ENCODE results near the gene VANGL2. TPM values are rescaled to one million over a fixed set of nuclear protein-coding genes. Genes with fewer than 3 reads are reported as not detected.
A peak's percentile ranks its signal among the peaks of the same experiment; 100 is the strongest.

Gene VANGL2
- total RNA-seq, 2 donors from 2014 or later: 9.7 to 13.6 TPM

DNA sequence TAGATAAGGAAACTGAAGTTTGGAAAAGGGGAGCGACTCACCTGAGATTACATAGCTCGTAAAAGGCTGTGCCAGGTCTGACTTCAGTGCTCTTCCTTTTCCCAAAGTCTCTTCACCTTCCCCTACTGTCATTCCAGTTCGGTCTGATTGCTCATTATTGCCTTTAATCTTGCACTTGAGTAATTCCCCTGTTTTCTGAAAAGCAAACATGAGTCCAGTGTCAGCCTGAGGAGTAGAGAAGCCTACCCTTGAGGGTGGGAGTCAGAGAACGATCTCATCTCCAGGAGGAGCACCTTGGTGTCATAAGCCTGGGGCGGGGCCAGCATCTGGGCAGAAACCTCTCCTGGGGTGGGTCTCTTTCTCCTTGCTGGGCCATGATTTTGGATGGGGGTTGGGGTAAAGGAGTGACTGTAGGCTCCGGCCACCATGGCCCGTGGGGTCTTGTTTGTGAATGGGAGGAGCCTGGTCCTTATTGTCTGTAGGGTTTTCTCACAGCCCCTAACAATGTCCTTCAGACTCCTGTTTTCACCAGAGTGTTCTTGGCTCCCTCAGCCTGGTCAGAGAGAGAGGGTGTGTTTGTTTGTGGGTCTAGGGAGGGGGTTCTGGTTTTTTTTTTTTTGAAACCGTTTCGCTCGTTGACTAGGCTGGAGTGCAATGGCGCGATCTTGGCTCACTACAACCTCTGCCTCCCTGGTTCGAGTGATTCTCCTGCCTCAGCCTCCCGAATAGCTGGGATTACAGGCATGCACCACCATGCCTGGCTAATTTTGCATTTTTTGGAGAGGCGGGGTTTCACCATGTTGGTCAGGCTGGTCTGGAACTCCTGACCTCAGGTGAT is 6.0 kb downstream of the VANGL2 start:
- Histone ChIP-seq H3K27ac (no peak overlapping the region), H3K4me3 (no peak overlapping the region), H3K4me1 (replicated peaks) (peaks cover 3% of the 10 kb centered on the region), H3K36me3 (no peaks in the 10 kb centered on the region), H3K27me3 (replicated peaks; ENCODE audit: insufficient read depth) (no peaks in the 10 kb centered on the region), H3K9me3 (no peaks in the 10 kb centered on the region)
- 81% methylated on average over 15 of the region's 15 CpGs for WGBS
- TF ChIP-seq, protein P1, sequence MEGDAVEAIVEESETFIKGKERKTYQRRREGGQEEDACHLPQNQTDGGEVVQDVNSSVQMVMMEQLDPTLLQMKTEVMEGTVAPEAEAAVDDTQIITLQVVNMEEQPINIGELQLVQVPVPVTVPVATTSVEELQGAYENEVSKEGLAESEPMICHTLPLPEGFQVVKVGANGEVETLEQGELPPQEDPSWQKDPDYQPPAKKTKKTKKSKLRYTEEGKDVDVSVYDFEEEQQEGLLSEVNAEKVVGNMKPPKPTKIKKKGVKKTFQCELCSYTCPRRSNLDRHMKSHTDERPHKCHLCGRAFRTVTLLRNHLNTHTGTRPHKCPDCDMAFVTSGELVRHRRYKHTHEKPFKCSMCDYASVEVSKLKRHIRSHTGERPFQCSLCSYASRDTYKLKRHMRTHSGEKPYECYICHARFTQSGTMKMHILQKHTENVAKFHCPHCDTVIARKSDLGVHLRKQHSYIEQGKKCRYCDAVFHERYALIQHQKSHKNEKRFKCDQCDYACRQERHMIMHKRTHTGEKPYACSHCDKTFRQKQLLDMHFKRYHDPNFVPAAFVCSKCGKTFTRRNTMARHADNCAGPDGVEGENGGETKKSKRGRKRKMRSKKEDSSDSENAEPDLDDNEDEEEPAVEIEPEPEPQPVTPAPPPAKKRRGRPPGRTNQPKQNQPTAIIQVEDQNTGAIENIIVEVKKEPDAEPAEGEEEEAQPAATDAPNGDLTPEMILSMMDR (IDR thresholded peaks at IDR 0.05): no peak
- TF ChIP-seq POLR2AphosphoS5 (IDR thresholded peaks at IDR 0.05): no peak
- TF ChIP-seq POLR2A (IDR thresholded peaks at IDR 0.05): no peak
- intact Hi-C loops (cut with DNase I): no loop called here
- no peak for DNase-seq (ENCODE audit: low spot score)

DNA sequence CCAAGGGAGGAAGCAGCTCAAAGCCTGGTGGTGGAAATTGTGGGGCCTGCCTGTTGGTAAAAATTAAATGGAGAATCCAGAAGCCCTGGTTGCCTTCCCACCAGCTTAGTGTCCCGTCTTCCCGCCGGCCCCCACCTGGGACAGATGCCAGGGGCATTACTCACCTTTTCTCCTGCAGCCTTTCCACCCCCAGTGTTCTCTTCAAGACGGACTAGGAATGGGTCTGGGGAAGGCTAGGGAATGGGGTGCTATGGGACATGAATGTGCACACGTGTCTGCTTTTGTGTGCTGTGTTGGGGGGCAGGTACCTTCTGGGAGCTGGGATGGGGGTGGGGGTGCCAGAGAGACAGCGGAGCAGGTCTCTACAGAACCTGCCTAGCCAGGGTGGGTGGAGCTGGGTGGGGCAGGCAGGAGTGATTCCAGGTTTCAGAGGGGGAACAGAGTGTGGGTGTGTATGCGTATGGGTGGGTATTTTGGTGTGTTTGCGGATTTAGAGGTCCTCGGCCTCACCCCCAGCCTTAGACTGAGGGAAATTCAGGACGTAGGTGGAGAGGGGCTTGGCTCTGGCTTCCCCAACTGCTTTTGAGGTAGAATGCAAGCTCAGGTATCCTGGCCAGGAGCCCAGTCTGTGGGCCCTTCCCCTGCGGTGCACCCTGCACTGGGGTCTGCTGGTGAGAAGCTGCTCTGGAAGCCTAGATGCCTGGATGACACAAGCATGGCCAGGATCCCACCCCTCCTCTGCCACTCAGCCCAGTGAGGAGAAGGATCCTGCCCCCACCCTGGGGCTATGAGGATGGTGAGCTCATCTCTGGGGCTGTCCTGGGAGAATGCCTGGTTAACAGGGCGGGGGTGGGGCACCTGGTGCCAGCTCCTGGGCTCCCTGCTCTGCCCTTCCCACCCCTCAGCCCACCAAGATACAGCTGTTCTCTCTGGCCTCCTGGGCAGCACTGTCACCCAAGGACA is 7.8 kb downstream of the VANGL2 start:
- H3K36me3 ChIP-seq: no peaks in the 10 kb centered on the region
- no peaks in the 10 kb centered on the region for H3K9me3 ChIP-seq
- no peak overlapping the region for H3K4me3 ChIP-seq
- DNase-seq (ENCODE audit: low spot score): no peak
- no peak overlapping the region for H3K27ac ChIP-seq
- intact Hi-C loops (cut with DNase I): no loop called here
- no peaks in the 10 kb centered on the region for H3K4me1 ChIP-seq (replicated peaks)
- 38% methylated on average over 11 of the region's 12 CpGs for WGBS
- no peaks in the 10 kb centered on the region for H3K27me3 ChIP-seq (replicated peaks; ENCODE audit: insufficient read depth)
- TF ChIP-seq POLR2A (IDR thresholded peaks at IDR 0.05): no peak

DNA sequence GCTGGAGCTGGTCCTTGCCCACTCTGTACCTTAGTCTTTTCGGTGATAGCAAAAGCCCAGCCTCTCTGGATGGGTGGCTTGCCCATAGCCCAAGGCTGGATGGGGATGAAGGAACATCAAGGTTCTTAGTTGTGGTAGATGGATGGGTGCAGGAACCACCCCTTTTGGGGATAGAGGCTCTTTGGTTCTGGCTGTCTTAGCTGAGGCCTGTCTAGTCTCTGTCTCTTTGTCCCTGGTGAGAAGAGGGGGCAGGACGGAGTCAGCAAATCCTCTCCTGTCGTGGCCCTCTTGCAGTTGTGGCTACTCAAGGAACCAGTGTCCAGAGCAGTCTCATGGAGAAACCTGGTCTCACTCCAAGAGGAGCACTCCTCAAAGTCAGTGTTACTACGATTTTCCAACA is 8.5 kb downstream of the VANGL2 start:
- Histone ChIP-seq H3K27me3 (replicated peaks; ENCODE audit: insufficient read depth) (no peaks in the 10 kb centered on the region), H3K4me3 (no peak overlapping the region), H3K27ac (no peak overlapping the region), H3K36me3 (no peaks in the 10 kb centered on the region), H3K9me3 (no peaks in the 10 kb centered on the region), H3K4me1 (replicated peaks) (no peaks in the 10 kb centered on the region)
- intact Hi-C loops (cut with DNase I): no loop called here
- WGBS: 89% methylated on average over 4 of the region's 4 CpGs
- TF ChIP-seq POLR2A (IDR thresholded peaks at IDR 0.05): no peak
- no peak for TF ChIP-seq POLR2AphosphoS5 (IDR thresholded peaks at IDR 0.05)
- TF ChIP-seq, protein P1 (IDR thresholded peaks at IDR 0.05): no peak
- no peak for DNase-seq (ENCODE audit: low spot score)

DNA sequence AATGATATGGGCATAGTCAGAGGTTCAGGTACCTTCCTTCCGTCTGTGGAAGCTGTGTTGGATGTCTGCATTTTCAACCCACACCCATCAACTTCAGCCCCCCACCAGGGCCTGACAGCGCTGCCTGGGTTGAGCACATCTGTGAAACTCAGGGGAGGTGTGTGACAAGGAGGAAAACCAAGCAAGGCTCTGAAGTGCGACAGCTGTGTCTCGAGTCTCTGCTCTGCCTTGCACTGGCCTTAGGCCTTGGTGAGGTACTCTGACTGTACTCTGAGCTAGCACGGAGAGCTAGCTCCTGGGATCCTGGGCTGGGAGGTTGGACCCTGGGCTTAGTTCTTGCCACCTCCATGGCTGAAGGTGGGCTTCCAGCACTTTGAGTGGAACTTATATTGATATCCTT is 9.1 kb downstream of the VANGL2 start:
- DNase-seq (ENCODE audit: low spot score): no peak
- no peaks in the 10 kb centered on the region for H3K36me3 ChIP-seq
- TF ChIP-seq, protein P1 (IDR thresholded peaks at IDR 0.05): no peak
- no peak for TF ChIP-seq POLR2A (IDR thresholded peaks at IDR 0.05)
- TF ChIP-seq POLR2AphosphoS5 (IDR thresholded peaks at IDR 0.05): no peak
- intact Hi-C loops (cut with DNase I): no loop called here
- no peak overlapping the region for H3K4me3 ChIP-seq
- H3K27ac ChIP-seq: peak overlapping the region; percentile 54 to 60
- H3K27me3 ChIP-seq (replicated peaks; ENCODE audit: insufficient read depth): no peaks in the 10 kb centered on the region
- no peaks in the 10 kb centered on the region for H3K4me1 ChIP-seq (replicated peaks)
- H3K9me3 ChIP-seq: no peaks in the 10 kb centered on the region
- WGBS: 78% methylated on average over 5 of the region's 5 CpGs

DNA sequence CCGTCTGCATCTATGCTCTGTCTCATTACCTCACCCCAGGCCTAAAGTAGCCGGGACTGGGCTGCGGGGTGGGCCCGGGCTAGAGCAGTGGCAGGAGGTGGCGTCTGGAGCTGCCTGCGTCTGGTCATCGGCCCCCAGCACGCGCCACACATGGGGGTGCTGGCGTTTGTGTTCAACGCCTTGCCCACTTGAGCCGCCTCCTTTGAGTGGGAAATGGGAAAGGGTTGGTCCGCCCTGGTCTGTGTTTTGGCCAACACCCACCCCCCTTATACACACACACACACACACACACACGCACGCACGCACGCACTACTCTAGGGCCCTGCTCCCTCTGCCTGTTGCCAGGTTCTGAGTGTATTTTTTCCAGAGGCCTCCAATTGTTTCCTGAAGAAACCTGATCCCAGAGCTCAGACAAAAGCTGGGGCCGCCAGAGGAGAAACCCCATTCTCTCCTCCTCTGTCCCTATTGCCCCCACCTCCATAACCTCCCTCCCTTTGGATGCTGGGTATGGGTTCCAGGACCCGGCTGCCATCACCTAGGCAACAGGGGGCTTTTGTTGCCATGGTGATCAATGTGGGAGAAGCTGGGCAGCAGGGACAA is 10.1 kb downstream of the VANGL2 start:
- Histone ChIP-seq H3K27ac (peak overlapping the region; percentile 54 to 60), H3K36me3 (no peaks in the 10 kb centered on the region), H3K9me3 (no peaks in the 10 kb centered on the region), H3K4me1 (replicated peaks) (no peaks in the 10 kb centered on the region), H3K4me3 (no peak overlapping the region), H3K27me3 (replicated peaks; ENCODE audit: insufficient read depth) (no peaks in the 10 kb centered on the region)
- TF ChIP-seq, protein P1 (IDR thresholded peaks at IDR 0.05): no peak
- TF ChIP-seq POLR2A (IDR thresholded peaks at IDR 0.05) (no peak), POLR2AphosphoS5 (IDR thresholded peaks at IDR 0.05) (no peak)
- DNase-seq (ENCODE audit: low spot score): no peak
- whole genome bisulfite sequencing: 30% methylated on average over 18 of the region's 19 CpGs
- intact Hi-C loops (cut with DNase I): no loop called here

Data from prostate gland (tissue), 2 donors.